ENCODE results near the gene GH2.

GH2 gene

DNA sequence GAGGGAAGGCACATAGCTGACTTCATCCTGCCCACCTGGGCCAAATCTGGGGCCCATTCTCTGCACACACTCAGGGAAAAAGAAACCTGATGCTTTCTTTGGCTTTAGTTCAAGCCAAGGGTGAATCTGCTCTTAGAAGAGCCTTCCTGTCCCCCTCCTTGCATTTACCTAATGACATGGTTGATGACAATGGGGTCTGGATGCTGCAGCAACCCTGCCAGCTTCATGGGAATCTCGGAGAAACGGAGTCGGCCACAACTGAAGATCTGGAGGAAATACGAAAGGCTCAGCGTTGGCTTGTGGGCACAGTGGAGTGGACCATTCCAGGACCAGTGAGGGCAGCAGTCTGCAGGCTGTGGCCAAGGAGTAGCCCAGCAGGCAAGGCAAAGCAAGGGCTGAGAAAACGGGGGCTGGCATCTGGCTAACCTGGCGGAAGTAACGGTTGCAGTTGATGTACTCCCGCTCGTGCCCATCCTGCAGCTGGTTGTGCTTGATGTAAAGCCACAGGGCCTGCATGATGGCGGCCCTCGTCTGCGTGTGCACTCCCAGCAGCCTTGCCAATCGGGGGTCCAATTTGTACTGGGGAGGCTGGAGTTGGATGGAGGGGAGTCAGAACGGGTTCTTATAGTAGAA is 47.9 kb downstream of the GH2 start:
- Histone ChIP-seq H3K36me3 (ENCODE audit: control insufficient read depth in 2 of 2, insufficient read depth in 2 of 2, low read length in 2 of 2) (peaks cover 70 to 78% of the 10 kb centered on the region in 2 donors), H3K9me3 (ENCODE audit: control insufficient read depth in 2 of 2, low read length in 2 of 2) (no peaks in the 10 kb centered on the region), H3K27ac (ENCODE audit: low read depth in 2 of 2, low read length in 2 of 2) (no peak overlapping the region), H3K4me3 (ENCODE audit: low read length in 2 of 2) (no peak overlapping the region), H3K4me1 (ENCODE audit: control insufficient read depth in 2 of 2, insufficient read depth in 2 of 2, low read length in 2 of 2) (peaks cover 6 to 14% of the 10 kb centered on the region in 2 donors), H3K9ac (ENCODE audit: low read depth in 1 of 2, low read length in 2 of 2) (no peak overlapping the region), H3K27me3 (ENCODE audit: control insufficient read depth in 2 of 2, insufficient read depth in 2 of 2, low read length in 2 of 2) (no peaks in the 10 kb centered on the region)

DNA sequence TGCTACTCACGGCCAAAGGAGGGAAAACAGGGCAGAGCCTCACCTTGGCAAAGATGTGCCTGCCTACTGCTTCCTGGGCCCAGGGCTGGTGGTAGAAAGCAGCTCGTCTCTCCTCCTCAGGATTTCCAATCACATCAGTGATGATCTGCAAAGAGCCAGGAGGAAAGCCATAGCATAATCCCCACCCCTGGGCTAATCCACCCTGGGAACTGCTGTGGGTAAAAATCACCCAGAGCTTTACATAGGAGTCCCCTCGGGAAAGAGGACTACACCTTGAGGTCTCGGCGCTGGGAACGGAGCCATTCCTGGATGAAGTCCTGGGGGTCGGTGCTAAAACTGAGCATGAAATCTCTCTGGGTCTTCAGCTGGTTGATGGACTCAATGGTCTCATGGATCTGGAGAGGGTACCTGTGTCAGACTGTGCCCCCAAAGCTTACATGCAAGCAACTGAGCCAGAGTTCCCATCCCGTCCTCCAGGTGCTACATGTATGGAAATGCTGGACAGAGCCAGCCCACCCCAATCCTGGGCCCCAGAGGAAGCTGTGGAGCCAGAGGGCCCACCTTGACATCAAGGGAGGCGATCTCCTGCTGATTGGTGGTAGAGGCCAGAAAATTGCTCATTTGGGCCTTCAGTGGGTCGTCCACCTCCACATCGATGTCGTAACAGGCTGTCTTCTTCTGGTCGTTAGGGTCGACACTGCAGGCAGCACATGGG is 48.6 kb downstream of the GH2 start:
- H3K4me1 ChIP-seq (ENCODE audit: control insufficient read depth in 2 of 2, insufficient read depth in 2 of 2, low read length in 2 of 2) = peaks cover 6 to 15% of the 10 kb centered on the region in 2 donors
- H3K27ac ChIP-seq (ENCODE audit: low read depth in 2 of 2, low read length in 2 of 2) = no peak overlapping the region
- no peak overlapping the region for H3K4me3 ChIP-seq (ENCODE audit: low read length in 2 of 2)
- peaks cover 70 to 78% of the 10 kb centered on the region in 2 donors for H3K36me3 ChIP-seq (ENCODE audit: control insufficient read depth in 2 of 2, insufficient read depth in 2 of 2, low read length in 2 of 2)
- H3K9me3 ChIP-seq (ENCODE audit: control insufficient read depth in 2 of 2, low read length in 2 of 2) = no peaks in the 10 kb centered on the region
- no peaks in the 10 kb centered on the region for H3K27me3 ChIP-seq (ENCODE audit: control insufficient read depth in 2 of 2, insufficient read depth in 2 of 2, low read length in 2 of 2)
- H3K9ac ChIP-seq (ENCODE audit: low read depth in 1 of 2, low read length in 2 of 2) = no peak overlapping the region

DNA sequence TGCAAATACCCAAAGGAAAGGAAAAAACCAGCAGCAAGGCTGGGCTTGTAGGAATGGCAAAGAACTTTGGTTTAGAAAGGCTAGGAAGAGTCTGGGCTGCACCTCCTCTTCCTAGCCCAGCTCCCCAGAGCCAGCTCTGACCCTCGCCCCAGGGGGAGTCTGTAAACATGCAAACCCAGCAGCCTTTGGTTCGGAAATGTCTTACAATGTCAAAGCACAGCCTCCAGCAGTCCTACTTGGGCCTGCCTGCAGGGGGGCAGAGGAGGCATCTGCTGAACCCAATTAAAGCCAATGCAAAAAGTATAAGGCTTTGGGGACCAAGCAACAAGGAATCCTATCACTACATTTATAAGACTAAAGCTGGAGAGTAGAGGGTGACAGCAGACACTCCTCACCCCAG is 49.3 kb downstream of the GH2 start:
- Histone ChIP-seq H3K4me3 (ENCODE audit: low read length in 2 of 2) (no peak overlapping the region), H3K27ac (ENCODE audit: low read depth in 2 of 2, low read length in 2 of 2) (no peak overlapping the region), H3K36me3 (ENCODE audit: control insufficient read depth in 2 of 2, insufficient read depth in 2 of 2, low read length in 2 of 2) (peaks cover 70 to 78% of the 10 kb centered on the region in 2 donors), H3K9ac (ENCODE audit: low read depth in 1 of 2, low read length in 2 of 2) (no peak overlapping the region), H3K9me3 (ENCODE audit: control insufficient read depth in 2 of 2, low read length in 2 of 2) (no peaks in the 10 kb centered on the region), H3K27me3 (ENCODE audit: control insufficient read depth in 2 of 2, insufficient read depth in 2 of 2, low read length in 2 of 2) (no peaks in the 10 kb centered on the region), H3K4me1 (ENCODE audit: control insufficient read depth in 2 of 2, insufficient read depth in 2 of 2, low read length in 2 of 2) (peaks cover 9 to 14% of the 10 kb centered on the region in 2 donors)

- Histone ChIP-seq H3K9ac (ENCODE audit: low read depth in 1 of 2, low read length in 2 of 2) (no peak overlapping the region), H3K4me3 (ENCODE audit: low read length in 2 of 2) (no peak overlapping the region), H3K27ac (ENCODE audit: low read depth in 2 of 2, low read length in 2 of 2) (no peak overlapping the region), H3K27me3 (ENCODE audit: control insufficient read depth in 2 of 2, insufficient read depth in 2 of 2, low read length in 2 of 2) (no peaks in the 10 kb centered on the region), H3K36me3 (ENCODE audit: control insufficient read depth in 2 of 2, insufficient read depth in 2 of 2, low read length in 2 of 2) (peaks cover 67 to 77% of the 10 kb centered on the region in 2 donors), H3K9me3 (ENCODE audit: control insufficient read depth in 2 of 2, low read length in 2 of 2) (no peaks in the 10 kb centered on the region), H3K4me1 (ENCODE audit: control insufficient read depth in 2 of 2, insufficient read depth in 2 of 2, low read length in 2 of 2) (peaks cover 9 to 15% of the 10 kb centered on the region in 2 donors)
These were observed 49.7 kb downstream of the GH2 start for GRCh38 chr17:63832014-63832413.

- H3K27ac ChIP-seq (ENCODE audit: low read depth in 2 of 2, low read length in 2 of 2) = no peak overlapping the region
These were observed 50.2 kb downstream of the GH2 start for GRCh38 chr17:63831505-63831904.

DNA sequence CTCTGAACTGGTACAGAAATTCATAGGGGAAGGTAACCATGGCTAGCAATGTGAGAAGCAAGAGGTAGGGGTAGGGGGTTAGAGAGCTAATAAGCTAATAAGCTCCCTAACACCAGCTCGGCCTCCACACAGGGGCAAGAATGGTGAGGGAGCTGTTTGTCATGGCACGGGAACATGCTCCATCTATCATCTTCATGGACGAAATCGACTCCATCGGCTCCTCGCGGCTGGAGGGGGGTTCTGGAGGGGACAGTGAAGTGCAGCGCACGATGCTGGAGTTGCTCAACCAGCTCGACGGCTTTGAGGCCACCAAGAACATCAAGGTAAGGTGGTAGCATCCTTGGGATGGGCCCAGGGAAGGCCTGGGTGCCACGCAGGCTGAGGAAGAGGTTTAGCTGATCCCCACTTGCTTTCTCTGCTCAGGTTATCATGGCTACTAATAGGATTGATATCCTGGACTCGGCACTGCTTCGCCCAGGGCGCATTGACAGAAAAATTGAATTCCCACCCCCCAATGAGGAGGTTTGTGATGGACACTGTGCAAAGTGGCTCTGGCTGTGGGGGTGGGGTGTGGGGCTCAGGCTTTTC is 50.7 kb downstream of the GH2 start:
- peaks cover 15 to 20% of the 10 kb centered on the region in 2 donors for H3K4me1 ChIP-seq (ENCODE audit: control insufficient read depth in 2 of 2, insufficient read depth in 2 of 2, low read length in 2 of 2)
- no peaks in the 10 kb centered on the region for H3K27me3 ChIP-seq (ENCODE audit: control insufficient read depth in 2 of 2, insufficient read depth in 2 of 2, low read length in 2 of 2)
- no peak overlapping the region for H3K9ac ChIP-seq (ENCODE audit: low read depth in 1 of 2, low read length in 2 of 2)
- peaks cover 62 to 68% of the 10 kb centered on the region in 2 donors for H3K36me3 ChIP-seq (ENCODE audit: control insufficient read depth in 2 of 2, insufficient read depth in 2 of 2, low read length in 2 of 2)
- H3K4me3 ChIP-seq (ENCODE audit: low read length in 2 of 2) = no peak overlapping the region
- no peaks in the 10 kb centered on the region for H3K9me3 ChIP-seq (ENCODE audit: control insufficient read depth in 2 of 2, low read length in 2 of 2)
- no peak overlapping the region for H3K27ac ChIP-seq (ENCODE audit: low read depth in 2 of 2, low read length in 2 of 2)

More at GRCh38 chr17:63831505-63831904, 50.2 kb downstream of the GH2 start:
- H3K9me3 ChIP-seq (ENCODE audit: control insufficient read depth in 2 of 2, low read length in 2 of 2) = no peaks in the 10 kb centered on the region
- no peak overlapping the region for H3K9ac ChIP-seq (ENCODE audit: low read depth in 1 of 2, low read length in 2 of 2)
- no peaks in the 10 kb centered on the region for H3K27me3 ChIP-seq (ENCODE audit: control insufficient read depth in 2 of 2, insufficient read depth in 2 of 2, low read length in 2 of 2)
- H3K36me3 ChIP-seq (ENCODE audit: control insufficient read depth in 2 of 2, insufficient read depth in 2 of 2, low read length in 2 of 2) = peaks cover 62 to 72% of the 10 kb centered on the region in 2 donors
- peaks cover 10 to 15% of the 10 kb centered on the region in 2 donors for H3K4me1 ChIP-seq (ENCODE audit: control insufficient read depth in 2 of 2, insufficient read depth in 2 of 2, low read length in 2 of 2)
- no peak overlapping the region for H3K4me3 ChIP-seq (ENCODE audit: low read length in 2 of 2)

DNA sequence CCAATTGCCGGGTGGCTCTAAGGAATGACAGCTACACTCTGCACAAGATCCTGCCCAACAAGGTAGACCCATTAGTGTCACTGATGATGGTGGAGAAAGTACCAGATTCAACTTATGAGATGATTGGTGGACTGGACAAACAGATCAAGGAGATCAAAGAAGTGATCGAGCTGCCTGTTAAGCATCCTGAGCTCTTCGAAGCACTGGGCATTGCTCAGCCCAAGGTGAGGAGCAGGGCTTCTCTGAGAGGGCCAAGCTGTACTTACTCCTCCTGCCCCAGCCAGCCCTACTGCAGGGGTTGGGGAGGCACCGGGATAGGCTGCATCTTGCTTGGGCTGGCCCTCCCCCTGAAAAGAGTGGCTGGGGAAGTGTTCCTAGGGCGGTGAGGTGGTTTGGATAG is 51.5 kb downstream of the GH2 start:
- no peaks in the 10 kb centered on the region for H3K9me3 ChIP-seq (ENCODE audit: control insufficient read depth in 2 of 2, low read length in 2 of 2)
- H3K36me3 ChIP-seq (ENCODE audit: control insufficient read depth in 2 of 2, insufficient read depth in 2 of 2, low read length in 2 of 2) = peaks cover 58 to 69% of the 10 kb centered on the region in 2 donors
- H3K27me3 ChIP-seq (ENCODE audit: control insufficient read depth in 2 of 2, insufficient read depth in 2 of 2, low read length in 2 of 2) = no peaks in the 10 kb centered on the region
- peaks cover 18 to 25% of the 10 kb centered on the region in 2 donors for H3K4me1 ChIP-seq (ENCODE audit: control insufficient read depth in 2 of 2, insufficient read depth in 2 of 2, low read length in 2 of 2)
- H3K4me3 ChIP-seq (ENCODE audit: low read length in 2 of 2) = no peak overlapping the region
- no peak overlapping the region for H3K9ac ChIP-seq (ENCODE audit: low read depth in 1 of 2, low read length in 2 of 2)
- H3K27ac ChIP-seq (ENCODE audit: low read depth in 2 of 2, low read length in 2 of 2) = no peak overlapping the region
